HG03039 (cell line): ENCODE measurements around the gene SLC35G2.
"Not testable (repeated sequence)": the region's sequence is repeated elsewhere in the genome, so short reads cannot be mapped to it uniquely, and the experiment has no call there.

Experiments
- ATAC-seq: cut with Tn5 transposase; IDR thresholded peaks from one replicate; pipeline ENCODE4 v1.9.1; 2021; ENCODE audit warnings: mild to moderate bottlenecking, moderate library complexity; ENCODE audit not compliant: unreplicated experiment

Gene SLC35G2

GRCh38 chr3:136835089-136835812 is 16.3 kb downstream of the SLC35G2 start:
- ATAC-seq: no peak

DNA sequence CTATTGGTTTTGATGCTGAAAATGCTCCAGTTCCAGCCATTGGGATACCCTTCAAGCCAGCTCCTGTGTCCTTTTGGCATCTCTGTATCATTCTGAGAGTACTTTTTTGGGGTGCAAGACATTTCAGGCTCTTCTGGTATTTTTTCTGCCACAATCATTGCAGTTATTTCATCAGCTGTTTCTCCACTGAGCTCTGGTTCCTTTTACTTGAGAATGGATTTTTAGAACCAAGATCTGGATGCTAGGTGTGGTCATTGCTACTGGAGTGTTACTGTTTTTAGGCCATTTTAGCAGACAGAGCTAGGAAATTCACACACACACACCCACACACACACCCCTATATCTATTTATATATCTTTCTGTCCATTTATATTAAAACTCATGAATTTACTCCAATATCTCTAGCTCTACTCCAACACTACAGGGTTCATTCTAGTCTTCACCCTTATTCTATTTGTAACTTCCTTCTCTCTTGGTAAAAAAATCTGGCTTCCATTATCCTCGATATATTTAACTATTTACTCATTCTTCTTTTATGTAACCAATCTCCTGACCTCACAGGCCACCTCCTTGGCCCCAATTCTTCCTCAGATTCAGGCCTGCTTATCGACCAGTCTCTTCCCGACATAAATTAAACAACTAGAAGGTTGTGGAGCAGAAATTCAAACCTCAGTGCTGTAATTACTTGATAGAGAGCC is 17.0 kb downstream of the SLC35G2 start:
- ATAC-seq: no peak

DNA sequence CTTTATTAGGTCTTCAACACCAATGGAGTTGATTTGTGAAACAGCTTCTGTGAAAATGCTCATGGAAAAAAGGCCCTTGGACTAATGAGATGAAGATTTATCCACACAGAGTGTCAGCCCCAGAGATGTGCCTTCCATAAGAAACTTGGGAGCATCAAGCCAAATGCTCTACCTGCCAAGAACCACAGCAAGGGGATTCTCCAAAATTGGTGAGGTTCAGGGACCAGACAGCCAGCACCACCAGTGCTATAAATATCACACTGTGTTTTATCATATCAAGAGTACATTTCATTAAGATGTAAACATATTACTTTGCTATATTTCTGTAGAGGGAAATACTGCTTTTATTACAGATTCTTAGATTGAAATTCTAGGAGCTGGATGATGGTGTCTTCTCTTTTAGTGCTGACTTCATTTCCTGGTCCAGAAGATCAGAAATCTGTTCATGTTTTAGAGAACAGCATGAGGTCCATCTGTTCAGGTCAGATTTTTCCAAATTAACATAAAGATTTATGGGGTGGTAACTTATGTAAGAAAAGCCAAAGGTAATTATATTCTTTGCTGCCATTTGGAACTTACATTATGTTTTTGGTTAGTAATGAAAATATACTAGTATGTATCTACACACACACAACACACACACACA is 17.7 kb downstream of the SLC35G2 start:
- no peak for ATAC-seq

- no peak for ATAC-seq
Observed at GRCh38 chr3:136838641-136839555, 20.0 kb downstream of the SLC35G2 start.

- no peak for ATAC-seq
Observed at GRCh38 chr3:136839556-136839931, 20.6 kb downstream of the SLC35G2 start.

GRCh38 chr3:136840252-136840651 is 21.3 kb downstream of the SLC35G2 start:
- ATAC-seq: no peak

DNA sequence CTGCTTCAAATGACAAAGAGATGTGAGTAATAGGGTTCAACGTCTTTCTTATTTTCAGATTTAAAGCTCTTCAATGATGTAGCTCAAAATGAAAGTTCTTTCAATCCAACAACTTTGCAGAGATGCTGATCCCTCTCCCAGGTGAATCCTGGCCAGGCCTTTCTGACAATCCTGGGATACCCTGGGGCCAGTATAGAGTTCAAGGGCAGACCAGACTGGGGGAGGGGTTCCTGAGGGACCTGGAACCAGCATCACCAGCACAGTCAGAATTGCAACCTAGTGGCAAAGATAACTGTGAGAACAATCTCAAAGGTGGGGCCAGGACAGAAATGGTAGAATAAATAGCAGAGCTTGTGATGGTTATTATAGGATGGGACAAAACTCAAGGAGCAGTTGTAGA is 23.4 kb downstream of the SLC35G2 start:
- ATAC-seq: no peak

GRCh38 chr3:136844724-136845123 is 25.8 kb downstream of the SLC35G2 start:
- no peak for ATAC-seq

- no peak for ATAC-seq
Observed at GRCh38 chr3:136852180-136852579, 33.3 kb downstream of the SLC35G2 start.

DNA sequence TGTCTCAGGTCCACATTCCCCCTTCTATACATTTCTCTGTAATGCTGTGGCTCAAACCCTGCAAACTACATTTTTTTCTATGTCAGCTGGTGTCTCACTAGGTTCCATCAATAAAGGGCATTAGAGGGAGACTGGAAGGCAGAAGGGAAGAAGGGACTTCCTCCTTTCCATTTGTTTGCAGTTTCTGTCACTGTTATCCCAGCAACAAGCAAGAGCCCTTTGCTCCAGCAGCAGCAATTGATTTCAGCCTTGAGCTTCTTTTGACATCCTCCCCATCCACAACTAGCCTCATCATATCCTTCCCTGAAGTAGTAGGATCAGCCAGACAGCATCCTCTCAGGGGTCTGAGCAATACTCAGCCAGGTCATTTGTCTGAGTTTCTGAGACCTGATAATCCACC is 37.7 kb downstream of the SLC35G2 start:
- no peak for ATAC-seq

DNA sequence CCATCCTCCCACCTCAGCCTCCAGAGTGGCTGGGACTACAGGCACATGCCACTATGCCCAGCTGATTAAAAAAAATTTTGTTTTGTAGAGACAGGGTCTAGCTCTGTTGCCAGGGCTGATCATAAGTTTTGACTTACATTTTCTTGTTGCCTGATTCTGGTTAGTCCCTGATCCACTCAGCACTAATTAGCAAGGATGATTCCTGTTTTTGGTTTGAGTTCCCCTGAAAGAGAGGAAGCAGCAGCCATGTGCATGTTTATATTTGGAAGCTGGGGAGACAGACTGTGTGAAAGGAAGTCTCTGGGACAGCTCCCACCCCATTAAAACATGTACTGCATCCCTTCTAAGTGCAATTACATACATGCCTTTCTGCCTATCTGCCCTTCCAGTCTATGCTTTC is 39.5 kb downstream of the SLC35G2 start:
- ATAC-seq: no peak

- ATAC-seq: no peak
Observed at GRCh38 chr3:136860541-136860940, 41.6 kb downstream of the SLC35G2 start.

GRCh38 chr3:136861890-136862616 is 43.1 kb downstream of the SLC35G2 start, which contains the start of gene NCK1:
Gene NCK1 (plus strand): TSS chr3:136862208. CDS start chr3:136928002, 65,794 bp downstream.
- ATAC-seq: peak; percentile 97

DNA sequence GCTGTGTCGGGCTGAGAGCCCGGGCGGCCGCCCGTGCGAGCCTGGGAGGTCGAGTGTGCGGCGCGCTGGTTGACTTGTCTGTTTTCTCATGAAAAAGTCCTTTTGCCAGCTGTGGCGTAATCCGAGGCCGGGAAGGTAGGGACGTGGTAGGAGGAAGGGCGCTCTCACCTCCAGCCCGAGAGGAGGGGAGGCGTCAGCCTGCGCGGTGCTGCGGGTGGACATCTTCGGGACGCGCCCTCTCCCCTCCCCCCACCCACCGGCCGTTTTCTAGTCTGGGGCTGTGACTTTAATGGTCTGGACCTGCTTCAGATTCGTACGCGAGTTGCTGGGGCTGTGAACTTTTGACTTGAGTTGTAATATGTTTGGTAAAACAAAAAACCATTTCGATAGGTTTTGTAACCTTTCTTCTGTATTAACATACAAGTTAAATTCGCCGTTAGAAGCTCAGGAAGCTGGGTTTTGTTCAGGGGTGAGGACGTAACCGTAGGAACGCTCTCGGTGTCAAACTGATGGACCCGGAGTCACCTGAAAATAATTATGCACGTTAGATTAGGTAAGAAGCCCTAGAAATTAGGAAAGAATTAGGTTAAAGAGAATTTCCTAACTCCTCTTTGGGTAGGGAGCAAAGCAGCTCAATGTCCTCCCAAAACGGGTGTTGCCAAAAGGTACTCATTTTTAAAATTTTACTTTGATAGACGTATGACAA is 43.8 kb downstream of the SLC35G2 start:
- ATAC-seq: peak; percentile 8

GRCh38 chr3:136869282-136869681 is 50.4 kb downstream of the SLC35G2 start:
- no peak for ATAC-seq

DNA sequence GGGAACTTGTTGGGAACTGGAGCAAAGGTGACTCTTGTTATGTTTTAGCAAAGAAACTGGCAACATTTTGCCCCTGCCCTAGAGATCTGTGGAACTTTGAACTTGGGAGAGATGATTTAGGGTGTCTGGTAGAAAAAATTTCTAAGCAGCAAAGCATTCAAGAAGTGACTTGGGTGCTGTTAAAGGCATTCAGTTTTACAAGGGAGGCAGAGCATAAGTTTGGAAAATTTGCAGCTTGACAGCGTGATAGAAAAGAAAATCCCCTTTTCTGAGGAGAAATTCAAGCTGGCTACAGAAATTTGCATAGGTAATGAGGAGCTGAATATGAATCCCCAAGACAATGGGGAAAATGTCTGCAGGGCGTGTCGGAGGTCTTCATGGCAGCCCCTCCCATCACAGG is 53.3 kb downstream of the SLC35G2 start:
- not testable (repeated sequence) for ATAC-seq

GRCh38 chr3:136879510-136879909 is 60.6 kb downstream of the SLC35G2 start:
- not testable (repeated sequence) for ATAC-seq

DNA sequence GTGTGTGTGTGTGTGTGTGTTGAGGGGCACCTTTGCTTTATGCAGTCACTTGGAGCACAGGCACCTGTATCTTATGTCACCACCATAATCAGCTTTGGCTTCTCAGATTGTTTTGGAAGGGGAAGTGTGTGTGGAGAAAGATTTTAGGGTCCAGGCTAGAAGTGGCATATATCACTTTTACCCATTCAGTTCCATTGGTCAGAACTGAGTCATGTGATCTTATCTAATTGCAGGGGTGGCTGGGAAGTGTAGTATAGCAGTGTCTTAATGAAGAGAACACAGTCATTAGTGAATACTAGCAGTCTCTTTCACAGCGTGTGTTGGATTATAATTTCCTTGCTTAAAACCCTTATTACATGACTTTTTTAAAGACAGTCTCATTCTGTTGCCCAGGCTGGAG is 63.6 kb downstream of the SLC35G2 start:
- ATAC-seq: no peak

GRCh38 chr3:136883967-136884720 is 65.2 kb downstream of the SLC35G2 start:
- no peak for ATAC-seq
